ENCODE measurements around the gene PITPNM3.

PITPNM3 gene

GRCh38 chr17:6408276-6408675, 148.1 kb downstream of the PITPNM3 start:
- DNase-seq (ENCODE audit: low spot score) = no peak

- no peak for DNase-seq (ENCODE audit: low spot score)
Observed at GRCh38 chr17:6402258-6402657, 154.1 kb downstream of the PITPNM3 start.

Measured in pons (tissue), 1 donor.